ENCODE measurements around the gene SARS1.

GRCh38 chr1:109191891-109192290 is 21.8 kb upstream of the SARS1 start:
- TF ChIP-seq CTCF (conservative IDR thresholded peaks at IDR 0.05; ENCODE audit: low read length) (no peak), EZH2phosphoT487 (IDR thresholded peaks at IDR 0.05; ENCODE audit: borderline replicate concordance, low read depth, low read length) (no peak)
